Kidney epithelial cell (primary cell): Measurements from ENCODE around the gene KIF26A. TPM values are rescaled to one million over a fixed set of nuclear protein-coding genes. Genes with fewer than 3 reads are reported as not detected.

ENCODE experiments used
- DNase-seq: peaks from one replicate; pipeline ENCODE4 v3.0.0-alpha.2; 2010; ENCODE audit warnings: low read depth
- H3K27me3 ChIP-seq: 2 replicates; pipeline ENCODE4 v1.6.0; 2011; ENCODE audit warnings: low read length; ENCODE audit not compliant: control insufficient read depth, insufficient read depth
- H3K36me3 ChIP-seq: 2 replicates; pipeline ENCODE4 v1.5.1; 2011; ENCODE audit warnings: low read length; ENCODE audit not compliant: control insufficient read depth, insufficient read depth
- H3K4me3 ChIP-seq: 2 replicates; pipeline ENCODE4 v1.5.1; 2011; ENCODE audit warnings: low read depth, mild to moderate bottlenecking, control low read depth, low read length
- total RNA-seq: library from RNA; depleted of rRNA; stranded (reverse); fragments of >200 nt; gene quantifications from 2 replicates; pipeline ENCODE4 v1.2.3, GENCODE V29; 2015
- TF ChIP-seq, protein P1 (sequence below): IDR thresholded peaks from 2 replicates; pipeline ENCODE4 v1.5.1; 2011; ENCODE audit warnings: mild to moderate bottlenecking, moderate library complexity, low read length, control low read depth, inconsistent platforms; ENCODE audit not compliant: insufficient read depth, poor library complexity, severe bottlenecking

KIF26A gene
- total RNA-seq, 1 donor from 2014 or later = 0.21 TPM

DNA sequence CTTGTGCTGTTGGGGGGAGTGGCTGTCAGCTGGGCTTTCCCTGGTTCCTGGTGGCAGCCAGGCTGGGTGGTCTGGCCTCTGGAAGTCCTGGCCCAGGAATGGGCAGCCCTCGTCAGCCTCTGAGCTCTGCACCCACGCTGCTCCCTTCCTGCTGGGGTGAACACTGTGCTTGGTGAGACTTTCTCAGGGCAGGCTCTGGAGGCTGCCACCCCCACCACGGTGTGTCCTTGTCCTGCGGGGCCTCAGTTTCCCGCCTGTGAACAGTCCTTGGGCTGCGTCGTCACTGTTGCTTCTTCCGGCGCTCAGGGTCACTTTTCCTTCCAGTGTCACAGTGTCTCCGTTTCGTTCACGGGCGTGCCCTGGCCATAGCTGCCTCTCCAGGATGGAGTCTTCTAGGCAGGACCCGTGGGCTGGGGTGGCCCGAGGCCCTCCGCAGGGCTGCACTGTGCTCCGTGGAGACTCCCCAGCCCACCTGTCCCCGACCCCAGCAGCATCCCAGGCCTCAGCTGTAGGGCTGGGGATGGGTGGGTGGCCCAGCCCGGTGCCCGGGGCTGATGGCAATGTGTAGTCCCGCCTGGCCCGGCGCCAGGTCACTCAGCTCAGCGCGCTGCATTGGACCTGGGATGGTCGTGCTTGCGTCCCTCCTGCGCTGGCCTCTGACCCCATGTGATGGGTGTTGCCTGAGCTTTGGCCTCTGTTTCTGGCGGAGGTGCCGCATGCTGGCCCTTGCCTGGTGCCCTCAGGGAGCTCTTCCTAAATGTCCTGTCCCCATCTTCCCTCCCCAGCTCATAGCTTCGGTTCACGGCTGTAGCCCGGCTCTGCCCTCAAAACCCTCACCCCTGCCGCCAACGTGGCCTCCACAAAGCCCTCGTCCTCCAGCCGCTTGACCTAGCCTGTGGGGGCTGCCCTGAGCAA, 6.8 kb downstream of the KIF26A start:
- TF ChIP-seq, protein P1, sequence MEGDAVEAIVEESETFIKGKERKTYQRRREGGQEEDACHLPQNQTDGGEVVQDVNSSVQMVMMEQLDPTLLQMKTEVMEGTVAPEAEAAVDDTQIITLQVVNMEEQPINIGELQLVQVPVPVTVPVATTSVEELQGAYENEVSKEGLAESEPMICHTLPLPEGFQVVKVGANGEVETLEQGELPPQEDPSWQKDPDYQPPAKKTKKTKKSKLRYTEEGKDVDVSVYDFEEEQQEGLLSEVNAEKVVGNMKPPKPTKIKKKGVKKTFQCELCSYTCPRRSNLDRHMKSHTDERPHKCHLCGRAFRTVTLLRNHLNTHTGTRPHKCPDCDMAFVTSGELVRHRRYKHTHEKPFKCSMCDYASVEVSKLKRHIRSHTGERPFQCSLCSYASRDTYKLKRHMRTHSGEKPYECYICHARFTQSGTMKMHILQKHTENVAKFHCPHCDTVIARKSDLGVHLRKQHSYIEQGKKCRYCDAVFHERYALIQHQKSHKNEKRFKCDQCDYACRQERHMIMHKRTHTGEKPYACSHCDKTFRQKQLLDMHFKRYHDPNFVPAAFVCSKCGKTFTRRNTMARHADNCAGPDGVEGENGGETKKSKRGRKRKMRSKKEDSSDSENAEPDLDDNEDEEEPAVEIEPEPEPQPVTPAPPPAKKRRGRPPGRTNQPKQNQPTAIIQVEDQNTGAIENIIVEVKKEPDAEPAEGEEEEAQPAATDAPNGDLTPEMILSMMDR = no peak
- peaks cover 13% of the 10 kb centered on the region for H3K27me3 ChIP-seq
- DNase-seq = no peak

DNA sequence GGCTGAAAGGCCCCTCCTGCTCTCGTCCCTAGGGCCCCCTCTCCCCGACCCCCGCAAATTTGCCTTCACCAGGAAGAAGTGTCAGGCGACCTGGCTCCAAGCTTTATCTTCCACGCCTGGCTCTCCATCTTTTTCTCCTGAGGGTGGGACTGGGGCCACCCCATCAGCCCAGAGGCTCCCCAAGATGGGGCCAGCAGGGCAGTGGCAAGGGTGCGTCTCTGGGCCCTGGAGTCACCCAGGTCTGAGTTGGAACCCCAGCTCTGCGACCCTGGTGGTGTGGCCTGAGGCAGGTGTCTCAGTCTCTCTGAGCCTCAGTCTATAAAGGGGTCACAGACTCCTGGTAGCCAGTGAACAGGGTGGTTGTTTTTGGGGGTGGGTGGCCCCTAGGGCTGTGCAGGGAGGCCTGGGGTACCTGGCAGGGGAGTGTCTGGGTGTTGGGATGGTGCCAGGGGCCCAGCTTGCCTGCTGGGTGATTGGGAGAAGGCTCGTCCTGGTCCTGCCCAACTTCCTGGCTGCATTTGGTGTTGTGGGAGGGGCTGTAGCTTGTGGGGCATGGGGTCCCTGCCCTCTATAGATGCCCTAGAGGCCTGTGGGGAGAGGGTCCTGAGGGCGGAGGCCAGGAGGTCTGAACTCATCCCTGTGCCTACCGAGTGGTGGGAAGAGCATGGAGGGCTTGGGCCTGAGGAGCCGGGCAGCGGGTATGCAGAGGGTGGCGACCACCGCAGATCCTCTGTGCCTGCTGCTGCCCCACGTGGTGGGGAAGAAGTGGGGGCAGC, 7.6 kb downstream of the KIF26A start:
- no peak for DNase-seq
- Histone ChIP-seq H3K36me3 (no peaks in the 10 kb centered on the region), H3K4me3 (no peak overlapping the region), H3K27me3 (peaks cover 5% of the 10 kb centered on the region)
- TF ChIP-seq, protein P1 = no peak

More for the DNA sequence above, 6.8 kb downstream of the KIF26A start:
- no peaks in the 10 kb centered on the region for H3K36me3 ChIP-seq
- no peak overlapping the region for H3K4me3 ChIP-seq

DNA sequence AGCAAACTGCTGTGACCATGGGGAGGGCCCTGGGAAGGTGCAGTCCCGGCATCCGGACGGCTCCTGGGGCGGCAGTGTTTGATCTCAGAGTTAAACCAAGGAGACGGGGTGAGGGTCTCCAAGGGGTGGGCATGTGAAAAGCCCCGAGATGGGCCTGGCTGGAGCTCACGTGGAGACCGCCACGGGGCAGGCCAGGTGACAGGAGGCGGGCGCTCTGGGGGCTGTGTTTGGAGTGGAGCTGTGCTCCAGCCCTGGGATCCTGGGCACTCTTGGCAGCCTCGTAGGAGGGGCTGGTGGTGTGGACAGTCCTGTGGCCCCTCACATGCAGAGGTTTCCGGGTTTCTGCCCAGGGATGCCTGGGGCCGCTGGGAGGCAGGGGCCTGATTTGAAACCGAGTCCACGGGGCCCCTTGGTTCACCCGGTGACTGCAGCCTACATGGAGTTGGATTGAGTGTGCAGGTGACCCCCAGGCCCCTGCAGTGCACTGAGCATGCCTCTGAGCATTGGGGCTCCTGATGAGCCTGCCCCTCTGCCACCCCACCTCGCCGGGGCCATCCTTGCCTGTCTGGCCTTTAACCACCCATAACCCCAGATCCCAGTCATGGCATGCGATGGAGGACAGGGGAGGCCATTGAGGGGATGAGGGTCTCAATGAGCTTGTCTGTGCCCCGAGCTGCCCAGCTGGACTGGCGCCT, 8.4 kb downstream of the KIF26A start:
- Histone ChIP-seq H3K27me3 (peaks cover 2% of the 10 kb centered on the region), H3K4me3 (no peak overlapping the region), H3K36me3 (no peaks in the 10 kb centered on the region)
- no peak for DNase-seq
- TF ChIP-seq, protein P1 = no peak

GRCh38 chr14:104147346-104148125, 9.1 kb downstream of the KIF26A start:
- Histone ChIP-seq H3K36me3 (no peaks in the 10 kb centered on the region), H3K27me3 (peaks cover 2% of the 10 kb centered on the region), H3K4me3 (no peak overlapping the region)
- TF ChIP-seq, protein P1 = no peak
- no peak for DNase-seq
